Neural crest cell (in vitro differentiated cells): ENCODE data around the gene YKT6. TPM values are rescaled to one million over a fixed set of nuclear protein-coding genes. Genes with fewer than 3 reads are reported as not detected.

ENCODE experiments used
- DNase-seq: peaks from one replicate; pipeline ENCODE4 v3.0.0; 2021; ENCODE audit warnings: low read depth, mixed read lengths, low spot score
- H3K27ac Mint-ChIP-seq: one replicate; pipeline ENCODE4 v1.8.0; 2021; ENCODE audit warnings: mild to moderate bottlenecking, mixed read lengths; ENCODE audit not compliant: unreplicated experiment
- H3K27me3 Mint-ChIP-seq: 2 replicates; pipeline ENCODE4 v1.8.0; 2021; ENCODE audit warnings: low read depth, mild to moderate bottlenecking, mixed read lengths
- H3K36me3 Mint-ChIP-seq: 2 replicates; pipeline ENCODE4 v1.8.0; 2021; ENCODE audit warnings: low read depth, mild to moderate bottlenecking, mixed read lengths
- H3K4me1 Mint-ChIP-seq: 2 replicates; pipeline ENCODE4 v1.8.0; 2021; ENCODE audit warnings: mixed read lengths
- H3K4me3 Mint-ChIP-seq: one replicate; pipeline ENCODE4 v1.8.0; 2021; ENCODE audit warnings: mild to moderate bottlenecking, mixed read lengths
- H3K9me3 Mint-ChIP-seq: 2 replicates; pipeline ENCODE4 v1.8.0; 2021; ENCODE audit warnings: mixed read lengths
- CTCF ChIP-seq: fragments of 200-600 bp; sonication (generic); conservative IDR thresholded peaks from 2 replicates; pipeline ENCODE4 v1.5.0; 2021; ENCODE audit warnings: antibody characterized with exemption, mild to moderate bottlenecking
- total RNA-seq: library from RNA; stranded (reverse); gene quantifications from 2 replicates; pipeline ENCODE4 v1.2.1, GENCODE V29; 2021

The YKT6 gene
- total RNA-seq, 1 donor from 2014 or later = 97.4 TPM

GRCh38 chr7:44175730-44176129 lies 25.0 kb upstream of the YKT6 start:
- H3K4me3 Mint-ChIP-seq = no peak overlapping the region
- no peak for TF ChIP-seq CTCF
- peaks cover 4% of the 10 kb centered on the region for H3K4me1 Mint-ChIP-seq
- DNase-seq = no peak
- peaks cover 29% of the 10 kb centered on the region for H3K27me3 Mint-ChIP-seq
- peaks cover 2% of the 10 kb centered on the region for H3K9me3 Mint-ChIP-seq
- H3K27ac Mint-ChIP-seq = no peak overlapping the region
- H3K36me3 Mint-ChIP-seq = no peaks in the 10 kb centered on the region

- Mint-ChIP-seq H3K27ac (no peak overlapping the region), H3K4me3 (no peak overlapping the region), H3K27me3 (peaks cover 33% of the 10 kb centered on the region), H3K36me3 (no peaks in the 10 kb centered on the region), H3K9me3 (peaks cover 3% of the 10 kb centered on the region), H3K4me1 (peaks cover 4% of the 10 kb centered on the region)
- TF ChIP-seq CTCF = no peak
- no peak for DNase-seq
Measured at GRCh38 chr7:44176486-44176885, 24.3 kb upstream of the YKT6 start.

GRCh38 chr7:44177570-44178131 lies 23.1 kb upstream of the YKT6 start:
- H3K27me3 Mint-ChIP-seq = peaks cover 40% of the 10 kb centered on the region

GRCh38 chr7:44180631-44181030 lies 20.1 kb upstream of the YKT6 start:
- no peak for DNase-seq
- no peak overlapping the region for H3K27ac Mint-ChIP-seq
- peaks cover 4% of the 10 kb centered on the region for H3K4me1 Mint-ChIP-seq
- TF ChIP-seq CTCF = no peak
- H3K9me3 Mint-ChIP-seq = peaks cover 8% of the 10 kb centered on the region
- H3K4me3 Mint-ChIP-seq = no peak overlapping the region
- H3K36me3 Mint-ChIP-seq = no peaks in the 10 kb centered on the region
- peaks cover 39% of the 10 kb centered on the region for H3K27me3 Mint-ChIP-seq

More at GRCh38 chr7:44177570-44178131, 23.1 kb upstream of the YKT6 start:
- Mint-ChIP-seq H3K36me3 (no peaks in the 10 kb centered on the region), H3K4me1 (peaks cover 4% of the 10 kb centered on the region), H3K27ac (no peak overlapping the region), H3K9me3 (peaks cover 8% of the 10 kb centered on the region), H3K4me3 (no peak overlapping the region)
- no peak for DNase-seq
- no peak for TF ChIP-seq CTCF

GRCh38 chr7:44182827-44183226 lies 18.0 kb upstream of the YKT6 start:
- Mint-ChIP-seq H3K4me3 (no peak overlapping the region), H3K9me3 (peaks cover 8% of the 10 kb centered on the region), H3K36me3 (no peaks in the 10 kb centered on the region), H3K27me3 (peaks cover 36% of the 10 kb centered on the region), H3K4me1 (peaks cover under 1% of the 10 kb centered on the region), H3K27ac (no peak overlapping the region)
- TF ChIP-seq CTCF = no peak
- DNase-seq = no peak

- Mint-ChIP-seq H3K9me3 (peaks cover 8% of the 10 kb centered on the region), H3K27me3 (peaks cover 34% of the 10 kb centered on the region), H3K27ac (no peak overlapping the region), H3K4me3 (no peak overlapping the region), H3K36me3 (no peaks in the 10 kb centered on the region), H3K4me1 (no peaks in the 10 kb centered on the region)
- DNase-seq = no peak
- no peak for TF ChIP-seq CTCF
Measured at GRCh38 chr7:44183386-44183785, 17.4 kb upstream of the YKT6 start.
